GM12878 (cell line): Measurements from ENCODE around the gene SLC2A5.

ENCODE experiments used
- ZNF274 ChIP-seq: IDR thresholded peaks from one replicate; pipeline ENCODE4 v1.8.0; 2011; ENCODE audit not compliant: insufficient read length, insufficient read depth
- TF ChIP-seq, protein P1 (sequence below), 3 experiments: IDR thresholded peaks in 2 of 3; conservative IDR thresholded peaks in 1 of 3; 2 replicates each; pipeline ENCODE4 v1.5.1; 2011; ENCODE audit warnings: low read depth in 3 of 3, low read length in 3 of 3, mild to moderate bottlenecking in 3 of 3, control low read depth in 2 of 3, moderate library complexity in 2 of 3, inconsistent platforms in 1 of 3, mixed read lengths in 1 of 3; ENCODE audit not compliant: control insufficient read depth in 2 of 3, insufficient read depth in 1 of 3; ENCODE audit errors: extremely low read depth in 1 of 3
- TF ChIP-seq, protein P2 (sequence below): fragments of 450-650 bp; IDR thresholded peaks from 2 replicates; pipeline ENCODE4 v1.6.1; 2017; ENCODE audit warnings: mild to moderate bottlenecking

- TF ChIP-seq, protein P1, sequence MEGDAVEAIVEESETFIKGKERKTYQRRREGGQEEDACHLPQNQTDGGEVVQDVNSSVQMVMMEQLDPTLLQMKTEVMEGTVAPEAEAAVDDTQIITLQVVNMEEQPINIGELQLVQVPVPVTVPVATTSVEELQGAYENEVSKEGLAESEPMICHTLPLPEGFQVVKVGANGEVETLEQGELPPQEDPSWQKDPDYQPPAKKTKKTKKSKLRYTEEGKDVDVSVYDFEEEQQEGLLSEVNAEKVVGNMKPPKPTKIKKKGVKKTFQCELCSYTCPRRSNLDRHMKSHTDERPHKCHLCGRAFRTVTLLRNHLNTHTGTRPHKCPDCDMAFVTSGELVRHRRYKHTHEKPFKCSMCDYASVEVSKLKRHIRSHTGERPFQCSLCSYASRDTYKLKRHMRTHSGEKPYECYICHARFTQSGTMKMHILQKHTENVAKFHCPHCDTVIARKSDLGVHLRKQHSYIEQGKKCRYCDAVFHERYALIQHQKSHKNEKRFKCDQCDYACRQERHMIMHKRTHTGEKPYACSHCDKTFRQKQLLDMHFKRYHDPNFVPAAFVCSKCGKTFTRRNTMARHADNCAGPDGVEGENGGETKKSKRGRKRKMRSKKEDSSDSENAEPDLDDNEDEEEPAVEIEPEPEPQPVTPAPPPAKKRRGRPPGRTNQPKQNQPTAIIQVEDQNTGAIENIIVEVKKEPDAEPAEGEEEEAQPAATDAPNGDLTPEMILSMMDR (IDR thresholded peaks at IDR 0.05 in 2 of 3, conservative IDR thresholded peaks at IDR 0.05 in 1 of 3; ENCODE audit: control insufficient read depth in 2 of 3, extremely low read depth in 1 of 3, insufficient read depth in 1 of 3, low read depth in 3 of 3, low read length in 3 of 3) = no peak
- no peak for TF ChIP-seq ZNF274
- TF ChIP-seq, protein P2, sequence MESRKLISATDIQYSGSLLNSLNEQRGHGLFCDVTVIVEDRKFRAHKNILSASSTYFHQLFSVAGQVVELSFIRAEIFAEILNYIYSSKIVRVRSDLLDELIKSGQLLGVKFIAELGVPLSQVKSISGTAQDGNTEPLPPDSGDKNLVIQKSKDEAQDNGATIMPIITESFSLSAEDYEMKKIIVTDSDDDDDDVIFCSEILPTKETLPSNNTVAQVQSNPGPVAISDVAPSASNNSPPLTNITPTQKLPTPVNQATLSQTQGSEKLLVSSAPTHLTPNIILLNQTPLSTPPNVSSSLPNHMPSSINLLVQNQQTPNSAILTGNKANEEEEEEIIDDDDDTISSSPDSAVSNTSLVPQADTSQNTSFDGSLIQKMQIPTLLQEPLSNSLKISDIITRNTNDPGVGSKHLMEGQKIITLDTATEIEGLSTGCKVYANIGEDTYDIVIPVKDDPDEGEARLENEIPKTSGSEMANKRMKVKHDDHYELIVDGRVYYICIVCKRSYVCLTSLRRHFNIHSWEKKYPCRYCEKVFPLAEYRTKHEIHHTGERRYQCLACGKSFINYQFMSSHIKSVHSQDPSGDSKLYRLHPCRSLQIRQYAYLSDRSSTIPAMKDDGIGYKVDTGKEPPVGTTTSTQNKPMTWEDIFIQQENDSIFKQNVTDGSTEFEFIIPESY = no peak
Observed at GRCh38 chr1:9016455-9016854, 53.0 kb downstream of the SLC2A5 start.
